ENCODE results near the gene KRTAP15-1.

Gene KRTAP15-1

GRCh38 chr21:30487336-30487735 is 47.3 kb downstream of the KRTAP15-1 start, which contains the start of gene KRTAP19-2:
Gene KRTAP19-2 (minus strand): TSS chr21:30487436. CDS start chr21:30487348, 88 bp downstream.
- TF ChIP-seq CTCF (conservative IDR thresholded peaks at IDR 0.05; ENCODE audit: low read length): no peak
- no peak for DNase-seq (ENCODE audit: low read depth)
- H3K4me3 ChIP-seq (ENCODE audit: low read length): no peak within 1 kb of the TSS
